ENCODE data around the gene UST. TPM values are rescaled to one million over a fixed set of nuclear protein-coding genes. Genes with fewer than 3 reads are reported as not detected.

The UST gene
- total RNA-seq, 1 experiment from 2014 or later: 6.1 TPM

- TF ChIP-seq EZH2phosphoT487 (IDR thresholded peaks at IDR 0.05; ENCODE audit: borderline replicate concordance) (no peak), ELF1 (IDR thresholded peaks at IDR 0.05; ENCODE audit: borderline replicate concordance, low read depth) (no peak)
Measured at GRCh38 chr6:148713921-148714320, 32.9 kb upstream of the UST start (continued).

GRCh38 chr6:148716811-148717210 is 30.0 kb upstream of the UST start:
- no peak for DNase-seq (ENCODE audit: low read depth, low spot score)
- Histone ChIP-seq H3K4me1 (ENCODE audit: control insufficient read depth in 1 of 2, insufficient read depth in 2 of 2, low read length in 2 of 2) (no peaks in the 10 kb centered on the region), H4K20me1 (ENCODE audit: insufficient read depth) (no peaks in the 10 kb centered on the region), H3K4me2 (ENCODE audit: low read length) (no peak overlapping the region), H3K9me3 (ENCODE audit: control insufficient read depth in 1 of 2, insufficient read depth in 1 of 2, low read depth in 1 of 2, low read length in 2 of 2) (no peaks in the 10 kb centered on the region), H2AFZ (ENCODE audit: low read depth, low read length, poor library complexity, severe bottlenecking) (no peak overlapping the region), H3K9ac (ENCODE audit: low read length) (no peak overlapping the region), H3K27ac (ENCODE audit: low read depth, low read length) (no peak overlapping the region), H3K9me2 (ENCODE audit: insufficient read depth) (no peaks in the 10 kb centered on the region), H3K79me2 (ENCODE audit: insufficient read depth, low read length) (no peaks in the 10 kb centered on the region), H3K36me3 (ENCODE audit: control insufficient read depth in 1 of 2, insufficient read depth in 2 of 2, low read length in 2 of 2) (no peaks in the 10 kb centered on the region), H3K4me3 (replicated peaks in 1 of 2; ENCODE audit: low read depth in 1 of 2, low read length in 2 of 2) (no peak overlapping the region), H3K27me3 (ENCODE audit: insufficient read depth, low read length) (no peaks in the 10 kb centered on the region)
- ChIA-PET POLR2A (no interaction called here), RAD21 (ENCODE audit: low non-redundant PET in 1 of 2, low total read pairs in 2 of 2, uncharacterized antibody in 2 of 2, unreplicated experiment in 2 of 2) (no interaction called here), CTCF (no interaction called here)
- intact Hi-C loops (cut with micrococcal nuclease): no loop called here
- no TSS peak for BruUV-seq (replicated peaks)
- ATAC-seq: no peak
- TF ChIP-seq ELF1 (IDR thresholded peaks at IDR 0.05; ENCODE audit: borderline replicate concordance, low read depth): no peak
- TF ChIP-seq SIN3A (IDR thresholded peaks at IDR 0.05; ENCODE audit: low read depth): no peak
- no peak for TF ChIP-seq RAD21 (IDR thresholded peaks at IDR 0.05; ENCODE audit: low read depth)
- TF ChIP-seq SP1 (IDR thresholded peaks at IDR 0.05; ENCODE audit: low read depth): no peak
- TF ChIP-seq POLR2AphosphoS5 (IDR thresholded peaks at IDR 0.05; ENCODE audit: low read depth, low read length): no peak
- no peak for TF ChIP-seq POLR2A (IDR thresholded peaks at IDR 0.05; ENCODE audit: borderline replicate concordance, extremely low read depth, insufficient read depth, insufficient read length)
- no peak for TF ChIP-seq FOSL1 (IDR thresholded peaks at IDR 0.05; ENCODE audit: low read depth)
- no peak for TF ChIP-seq SRF (IDR thresholded peaks at IDR 0.05; ENCODE audit: low read depth)
- no peak for TF ChIP-seq TCF7L2 (IDR thresholded peaks at IDR 0.05; ENCODE audit: borderline replicate concordance, extremely low read depth, insufficient read depth, insufficient read length)
- no peak for TF ChIP-seq ZNF274 (IDR thresholded peaks at IDR 0.05; ENCODE audit: low read depth, low read length)
- no peak for TF ChIP-seq MAX (IDR thresholded peaks at IDR 0.05)
- no peak for TF ChIP-seq EGR1 (IDR thresholded peaks at IDR 0.05; ENCODE audit: low read depth)
- TF ChIP-seq CBX3 (IDR thresholded peaks at IDR 0.05; ENCODE audit: low read depth): no peak
- TF ChIP-seq ZFX (IDR thresholded peaks at IDR 0.05): no peak
- no peak for TF ChIP-seq ZBTB33 (IDR thresholded peaks at IDR 0.05; ENCODE audit: extremely low read depth, insufficient replicate concordance, low read length)
- no peak for TF ChIP-seq YY1 (IDR thresholded peaks at IDR 0.05; ENCODE audit: extremely low read depth, insufficient replicate concordance, low read depth, low read length)
- no peak for TF ChIP-seq JUND (IDR thresholded peaks at IDR 0.05)
